ENCODE results near the gene DTX4.

- no peak for TF ChIP-seq FOXA1 (IDR thresholded peaks at IDR 0.05)
- TF ChIP-seq FOXK2 (IDR thresholded peaks at IDR 0.05): no peak
Measured at GRCh38 chr11:59193587-59194130, 21.7 kb downstream of the DTX4 start.
